ENCODE measurements around the gene MACROD1. TPM values are rescaled to one million over a fixed set of nuclear protein-coding genes. Genes with fewer than 3 reads are reported as not detected.

The MACROD1 gene
- total RNA-seq, 2 experiments from 2014 or later, result 14.4 to 14.6 TPM

DNA sequence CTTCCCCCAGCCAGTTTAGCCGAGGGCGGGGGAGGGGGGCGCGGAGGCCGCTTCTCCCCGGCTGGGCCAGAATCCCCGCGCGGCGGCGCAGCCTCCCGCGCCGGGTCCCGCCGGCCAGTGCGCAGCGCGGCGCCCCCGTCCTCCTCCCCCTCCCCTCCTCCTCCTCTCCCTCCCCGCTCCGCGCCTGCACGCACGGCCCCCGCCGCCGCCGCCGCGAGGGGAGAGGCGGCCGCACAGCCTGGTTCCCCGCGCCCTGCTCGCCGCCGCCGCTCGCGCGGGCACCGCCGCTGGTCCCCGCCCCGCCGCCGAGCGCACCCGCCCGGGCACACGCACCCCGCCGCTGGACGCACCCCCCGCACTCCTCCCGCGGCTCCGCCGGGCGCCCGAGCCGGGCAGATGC lies 130.3 kb downstream of the MACROD1 start, which contains the start of gene FLRT1:
Gene FLRT1 (plus strand): TSS at position 356 of the 400 bp plus-strand sequence. CDS start 80,337 bp downstream, outside the sequence.
- Mint-ChIP-seq H3K27me3 (ENCODE audit: low read depth) (peaks cover 36% of the 10 kb centered on the region), H3K4me3 (no peak within 1 kb of the TSS)

DNA sequence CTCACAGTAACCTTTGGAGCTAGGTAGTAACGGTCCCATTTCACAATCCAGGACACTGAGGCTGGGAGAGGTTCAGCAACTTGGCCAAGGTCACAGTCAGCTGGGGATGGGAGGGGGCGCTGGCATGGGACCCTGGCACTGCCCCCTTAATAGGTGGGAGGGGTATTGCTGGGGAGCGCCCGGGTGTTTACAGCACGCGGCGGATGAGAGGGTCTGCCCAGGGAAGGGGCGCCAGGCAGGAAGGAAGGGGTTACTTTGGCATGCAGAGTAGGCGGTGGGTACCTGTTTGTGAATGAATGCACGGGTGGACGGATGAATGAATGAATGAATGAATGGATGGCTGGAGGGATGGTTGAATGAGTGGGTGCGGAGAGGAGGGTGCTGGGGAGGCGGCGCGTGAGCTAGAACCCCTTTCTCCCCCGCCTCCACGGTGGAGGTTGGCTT lies 130.8 kb downstream of the MACROD1 start:
- H3K4me1 Mint-ChIP-seq (ENCODE audit: low read depth), result peaks cover 5% of the 10 kb centered on the region
- H3K27ac Mint-ChIP-seq, result no peak overlapping the region
- ATAC-seq (no peak), DNase-seq (no peak)
- no peak overlapping the region for H3K4me3 Mint-ChIP-seq
- ChIA-PET POLR2A (no interaction called here), CTCF (interaction anchor here (1.8 kb wide), 1 partner anchor 11 kb away, joined by 5 read pairs; no protein-coding TSS in a partner anchor)
- H3K36me3 Mint-ChIP-seq (ENCODE audit: low read depth), result peaks cover 5% of the 10 kb centered on the region
- H3K9me3 Mint-ChIP-seq (ENCODE audit: insufficient read depth), result no peaks in the 10 kb centered on the region
- peaks cover 36% of the 10 kb centered on the region for H3K27me3 Mint-ChIP-seq (ENCODE audit: low read depth)

More for the DNA sequence above, 130.3 kb downstream of the MACROD1 start, which contains the start of gene FLRT1:
- ChIA-PET POLR2A (no interaction called here), CTCF (interaction anchor here (1.3 kb wide), 1 partner anchor 9 kb away, joined by 3 read pairs; no protein-coding TSS in a partner anchor)
- ATAC-seq, result no peak
- Mint-ChIP-seq H3K9me3 (ENCODE audit: insufficient read depth) (no peaks in the 10 kb centered on the region), H3K27ac (no peak within 1 kb of the TSS), H3K4me1 (ENCODE audit: low read depth) (peaks cover 5% of the 10 kb centered on the region), H3K36me3 (ENCODE audit: low read depth) (peaks cover 5% of the 10 kb centered on the region)
- DNase-seq, result no peak

DNA sequence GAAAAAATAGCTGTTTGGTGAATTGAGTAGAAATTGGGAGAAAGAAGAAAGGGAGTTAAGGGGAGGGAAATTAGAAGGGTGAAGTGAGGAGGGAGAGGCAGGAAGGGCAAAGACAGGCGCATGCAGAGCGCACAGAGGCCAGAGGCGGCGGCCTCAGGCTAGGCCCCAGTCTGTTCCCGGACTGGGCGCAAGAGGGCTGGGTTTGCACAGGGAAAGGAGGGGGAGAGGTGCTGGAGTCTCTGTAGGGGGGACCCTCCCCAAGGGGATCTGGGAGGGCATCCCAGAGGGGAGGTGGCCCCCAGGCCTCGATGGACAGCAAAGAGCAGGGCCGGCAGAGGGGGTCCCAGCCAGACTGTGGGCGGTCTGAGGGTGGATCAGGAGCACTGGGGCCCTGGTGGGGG lies 131.5 kb downstream of the MACROD1 start:
- no peak overlapping the region for H3K27ac Mint-ChIP-seq
- H3K27me3 Mint-ChIP-seq (ENCODE audit: low read depth), result peaks cover 36% of the 10 kb centered on the region
- H3K9me3 Mint-ChIP-seq (ENCODE audit: insufficient read depth), result no peaks in the 10 kb centered on the region
- H3K4me3 Mint-ChIP-seq, result no peak overlapping the region
- POLR2A ChIA-PET, result no interaction called here
- DNase-seq (no peak), ATAC-seq (no peak)
- CTCF ChIA-PET, result interaction anchor here (1.8 kb wide), 1 partner anchor 10 kb away, joined by 5 read pairs; no protein-coding TSS in a partner anchor
- peaks cover 5% of the 10 kb centered on the region for H3K36me3 Mint-ChIP-seq (ENCODE audit: low read depth)
- peaks cover 5% of the 10 kb centered on the region for H3K4me1 Mint-ChIP-seq (ENCODE audit: low read depth)

DNA sequence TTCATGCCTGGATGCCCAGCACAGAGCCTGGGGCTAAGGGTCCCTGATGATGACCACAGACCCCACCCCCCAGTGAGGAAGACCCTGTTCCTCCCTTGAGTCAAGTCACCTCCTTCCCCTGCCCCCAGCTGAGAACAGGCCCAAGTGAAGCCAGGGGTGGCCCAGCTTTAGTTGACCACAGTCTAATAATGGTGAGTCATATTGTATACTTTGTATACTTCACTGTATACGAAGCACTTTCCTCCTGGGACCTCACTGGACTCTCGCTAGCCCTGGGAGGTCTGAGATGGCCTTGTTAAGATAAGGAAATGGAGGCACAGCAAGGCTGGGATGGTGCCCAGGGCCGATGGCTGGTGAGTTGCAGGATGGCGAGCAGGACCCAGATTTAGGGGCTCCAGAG lies 133.9 kb downstream of the MACROD1 start:
- CTCF ChIA-PET, result interaction anchor here (1.3 kb wide), 1 partner anchor 31 kb away, joined by 3 read pairs; no protein-coding TSS in a partner anchor
- H3K4me3 Mint-ChIP-seq, result no peak overlapping the region
- POLR2A ChIA-PET, result no interaction called here

DNA sequence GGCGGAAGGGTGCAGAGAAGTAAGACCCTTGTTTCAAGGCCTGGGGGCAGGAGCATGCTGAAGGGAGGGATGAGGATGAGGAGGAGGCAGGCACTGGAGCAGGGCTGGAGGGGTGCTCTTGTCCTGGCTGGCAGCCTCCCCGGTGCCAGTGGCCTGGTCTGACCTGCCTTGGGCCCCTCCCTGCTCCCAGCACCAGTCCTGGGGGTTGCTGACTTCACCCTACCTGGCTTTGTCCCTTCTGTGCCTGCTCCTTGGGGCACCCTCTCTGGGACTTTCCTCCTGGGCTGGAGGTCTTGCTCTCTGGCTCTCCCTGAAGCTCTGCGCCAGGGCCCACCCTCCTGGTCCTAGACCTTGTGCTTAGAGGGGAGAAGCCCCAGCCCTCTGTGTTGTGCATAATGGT lies 134.9 kb downstream of the MACROD1 start:
- H3K4me3 Mint-ChIP-seq, result no peak overlapping the region
- POLR2A ChIA-PET, result no interaction called here
- H3K36me3 Mint-ChIP-seq (ENCODE audit: low read depth), result peaks cover 5% of the 10 kb centered on the region
- H3K9me3 Mint-ChIP-seq (ENCODE audit: insufficient read depth), result no peaks in the 10 kb centered on the region
- DNase-seq (no peak), ATAC-seq (no peak)
- peaks cover 25% of the 10 kb centered on the region for H3K27me3 Mint-ChIP-seq (ENCODE audit: low read depth)
- H3K27ac Mint-ChIP-seq, result no peak overlapping the region
- peaks cover 8% of the 10 kb centered on the region for H3K4me1 Mint-ChIP-seq (ENCODE audit: low read depth)
- CTCF ChIA-PET, result no interaction called here

More for the DNA sequence above, 133.9 kb downstream of the MACROD1 start:
- peaks cover 5% of the 10 kb centered on the region for H3K36me3 Mint-ChIP-seq (ENCODE audit: low read depth)
- H3K4me1 Mint-ChIP-seq (ENCODE audit: low read depth), result peaks cover 8% of the 10 kb centered on the region
- H3K9me3 Mint-ChIP-seq (ENCODE audit: insufficient read depth), result no peaks in the 10 kb centered on the region
- DNase-seq (no peak), ATAC-seq (no peak)
- H3K27ac Mint-ChIP-seq, result no peak overlapping the region
- H3K27me3 Mint-ChIP-seq (ENCODE audit: low read depth), result peaks cover 25% of the 10 kb centered on the region

DNA sequence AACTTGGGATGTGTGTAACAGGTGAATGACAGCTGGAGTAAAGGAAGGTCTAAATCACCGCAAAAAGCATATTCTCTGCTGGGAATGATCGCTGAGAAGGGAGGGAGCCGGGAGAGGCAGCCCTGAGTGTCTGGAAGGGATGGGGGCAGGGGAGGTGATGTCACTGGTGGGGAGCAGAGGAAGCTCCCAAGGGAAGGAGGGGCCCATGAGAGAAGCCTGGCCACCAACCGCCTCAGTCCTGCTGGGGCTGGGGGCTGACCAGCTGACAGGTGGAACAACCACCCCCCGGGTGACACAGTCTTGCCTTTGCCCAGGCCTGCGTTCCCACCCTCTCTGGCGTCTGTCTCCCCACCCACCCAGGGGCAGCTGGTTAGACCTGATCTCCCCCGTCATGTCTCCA lies 136.1 kb downstream of the MACROD1 start:
- ChIA-PET POLR2A (no interaction called here), CTCF (no interaction called here)
- Mint-ChIP-seq H3K4me1 (ENCODE audit: low read depth) (peaks cover 3% of the 10 kb centered on the region), H3K27ac (no peak overlapping the region), H3K27me3 (ENCODE audit: low read depth) (peaks cover 19% of the 10 kb centered on the region), H3K4me3 (no peak overlapping the region), H3K36me3 (ENCODE audit: low read depth) (no peaks in the 10 kb centered on the region), H3K9me3 (ENCODE audit: insufficient read depth) (no peaks in the 10 kb centered on the region)
- DNase-seq (no peak), ATAC-seq (no peak)

DNA sequence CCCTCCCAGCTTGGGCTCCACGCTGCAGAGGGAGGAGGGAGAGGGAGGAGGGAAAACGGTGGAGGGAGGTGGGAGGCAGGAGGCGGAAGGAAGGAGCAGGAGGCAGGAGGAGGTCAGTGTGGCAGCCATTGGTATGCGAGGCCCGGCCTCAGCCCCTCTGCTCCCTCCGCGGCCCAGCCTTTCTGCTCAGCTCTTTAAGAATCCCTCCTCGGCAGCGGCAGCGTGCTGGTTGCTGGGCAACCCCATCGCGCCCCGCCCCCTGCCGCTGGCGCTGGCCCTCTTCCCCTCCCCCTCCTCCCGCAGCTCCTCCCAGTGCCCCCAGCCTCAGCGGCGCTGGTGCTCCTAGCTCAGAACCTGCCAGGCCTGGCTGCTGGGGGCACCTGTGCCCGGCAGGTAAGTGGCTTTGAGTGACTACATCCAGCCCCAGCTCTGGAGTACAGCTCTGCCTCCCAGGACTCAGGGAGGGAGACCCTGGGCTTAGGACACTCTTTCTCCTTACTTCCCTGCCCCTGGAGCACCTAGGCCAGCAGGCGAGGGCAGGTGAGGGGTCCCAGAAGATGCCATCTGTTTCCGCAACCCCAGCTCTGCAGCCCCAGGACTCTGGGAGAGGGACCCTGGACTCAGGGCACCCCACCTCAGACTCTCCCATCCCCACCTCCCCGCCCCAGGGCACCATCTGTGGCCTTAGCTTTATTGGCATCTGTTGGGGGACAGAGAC lies 137.4 kb downstream of the MACROD1 start:
- Mint-ChIP-seq H3K27ac (no peak overlapping the region), H3K9me3 (ENCODE audit: insufficient read depth) (no peaks in the 10 kb centered on the region), H3K36me3 (ENCODE audit: low read depth) (no peaks in the 10 kb centered on the region), H3K4me3 (no peak overlapping the region), H3K4me1 (ENCODE audit: low read depth) (peaks cover 3% of the 10 kb centered on the region), H3K27me3 (ENCODE audit: low read depth) (peaks cover 8% of the 10 kb centered on the region)
- ChIA-PET POLR2A (no interaction called here), CTCF (no interaction called here)
- DNase-seq, result no peak
- ATAC-seq, result peak; percentile 23

DNA sequence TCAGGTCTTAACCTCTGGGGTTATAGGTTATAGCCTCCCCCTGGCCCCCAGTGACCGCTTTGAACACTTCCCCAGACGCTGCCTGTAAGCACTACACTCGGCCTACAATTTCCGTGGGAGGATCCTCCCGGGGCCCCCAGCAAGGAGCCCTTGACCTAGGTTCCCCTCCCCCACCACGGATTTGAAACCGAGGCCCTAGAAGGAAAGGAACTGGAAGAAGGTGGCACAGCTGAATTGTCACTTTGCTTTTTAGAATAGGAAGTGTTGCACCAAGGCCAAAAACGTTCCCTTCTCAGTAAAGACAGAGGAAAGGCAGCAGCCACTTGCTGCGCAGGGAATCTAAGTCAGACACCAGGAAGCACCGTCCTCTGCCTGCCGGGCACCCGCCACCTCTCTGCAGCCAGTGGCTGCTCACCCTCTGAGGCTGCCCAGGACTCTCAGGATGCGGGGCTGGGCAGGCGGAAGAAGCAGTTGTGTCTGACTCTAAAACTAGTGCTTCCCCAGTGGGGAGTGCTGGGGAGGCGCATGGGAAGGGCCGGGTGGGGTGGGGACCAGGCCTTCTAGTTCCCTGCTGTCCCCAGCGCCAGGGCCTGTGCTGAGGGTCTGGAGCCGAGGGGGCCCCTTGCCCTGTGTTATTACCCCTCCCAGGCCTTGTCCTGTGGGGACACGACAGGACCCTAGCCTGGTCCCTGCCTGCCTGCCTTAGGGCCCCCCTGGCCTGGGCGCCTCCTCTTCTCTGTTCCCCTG lies 138.1 kb downstream of the MACROD1 start:
- Mint-ChIP-seq H3K9me3 (ENCODE audit: insufficient read depth) (no peaks in the 10 kb centered on the region), H3K27ac (no peak overlapping the region), H3K27me3 (ENCODE audit: low read depth) (peaks cover 5% of the 10 kb centered on the region), H3K36me3 (ENCODE audit: low read depth) (no peaks in the 10 kb centered on the region), H3K4me1 (ENCODE audit: low read depth) (peaks cover 3% of the 10 kb centered on the region), H3K4me3 (no peak overlapping the region)
- ATAC-seq (peak; percentile 29), DNase-seq (no peak)
- ChIA-PET POLR2A (no interaction called here), CTCF (interaction anchor here (1.2 kb wide), 1 partner anchor 27 kb away, joined by 4 read pairs; no protein-coding TSS in a partner anchor)

DNA sequence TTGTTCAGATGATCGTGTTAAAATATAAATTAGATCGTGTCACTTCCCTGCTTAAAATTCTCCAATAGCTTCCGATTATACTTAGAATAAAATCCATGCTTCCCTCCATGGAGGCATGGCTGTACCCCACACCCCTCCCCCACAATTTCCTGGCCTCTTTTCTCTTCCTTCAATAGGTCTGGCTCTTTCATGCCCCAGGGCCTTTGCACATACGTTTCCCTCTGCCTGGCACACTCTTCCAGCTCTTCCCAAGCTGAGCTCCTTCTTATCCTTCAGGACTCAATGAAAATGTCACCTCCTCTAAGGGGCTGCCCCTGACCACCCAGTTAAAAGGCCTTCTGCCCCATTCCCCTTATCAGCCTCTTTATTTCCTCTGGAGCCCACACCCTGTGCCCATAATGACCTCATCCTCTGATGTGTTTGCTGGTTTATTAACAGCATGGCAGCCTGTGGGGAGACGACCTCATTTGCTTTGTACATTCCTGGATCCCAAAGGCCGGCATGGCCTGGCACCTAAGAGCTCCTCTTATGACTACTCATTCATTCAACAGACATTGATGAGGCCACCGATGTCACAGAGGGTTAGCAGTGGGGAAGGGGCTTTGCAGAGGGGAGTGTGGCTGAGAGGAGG lies 139.2 kb downstream of the MACROD1 start:
- H3K27me3 Mint-ChIP-seq (ENCODE audit: low read depth), result peaks cover 2% of the 10 kb centered on the region
- no peak for DNase-seq
- no peak overlapping the region for H3K4me3 Mint-ChIP-seq
- CTCF ChIA-PET, result interaction anchor here (1.2 to 1.4 kb wide), 2 partner anchors 10 to 26 kb away, joined by 3 to 4 read pairs; no protein-coding TSS in a partner anchor
- POLR2A ChIA-PET, result no interaction called here
- no peaks in the 10 kb centered on the region for H3K36me3 Mint-ChIP-seq (ENCODE audit: low read depth)
- ATAC-seq, result no peak
- H3K27ac Mint-ChIP-seq, result no peak overlapping the region
- no peaks in the 10 kb centered on the region for H3K9me3 Mint-ChIP-seq (ENCODE audit: insufficient read depth)
- peaks cover 3% of the 10 kb centered on the region for H3K4me1 Mint-ChIP-seq (ENCODE audit: low read depth)

DNA sequence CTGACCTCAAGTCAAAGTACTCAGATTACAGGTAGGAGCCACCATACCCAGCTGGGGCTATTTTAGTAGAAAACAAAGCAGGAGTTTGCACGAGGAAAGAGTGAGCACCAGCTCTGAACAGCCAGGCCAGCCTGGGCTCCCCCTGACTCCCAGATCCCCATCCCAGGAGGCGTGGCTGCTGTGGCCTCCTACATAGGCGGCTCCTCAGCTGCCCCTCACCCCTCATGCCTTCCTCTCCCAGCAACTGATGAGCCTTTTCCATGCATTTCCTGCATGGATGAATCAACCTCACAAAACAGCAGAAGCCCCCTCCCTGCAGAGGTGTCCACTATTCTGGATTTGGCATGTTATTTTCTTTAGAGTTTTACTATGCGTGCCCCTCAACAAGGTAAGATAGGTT lies 140.7 kb downstream of the MACROD1 start:
- Mint-ChIP-seq H3K9me3 (ENCODE audit: insufficient read depth) (no peaks in the 10 kb centered on the region), H3K36me3 (ENCODE audit: low read depth) (no peaks in the 10 kb centered on the region), H3K4me1 (ENCODE audit: low read depth) (peaks cover 3% of the 10 kb centered on the region), H3K4me3 (no peak overlapping the region), H3K27ac (no peak overlapping the region), H3K27me3 (ENCODE audit: low read depth) (peaks cover 2% of the 10 kb centered on the region)
- CTCF ChIA-PET, result interaction anchor here (1.7 kb wide), 1 partner anchor 9 kb away, joined by 5 read pairs; no protein-coding TSS in a partner anchor
- POLR2A ChIA-PET, result no interaction called here
- DNase-seq (no peak), ATAC-seq (no peak)

DNA sequence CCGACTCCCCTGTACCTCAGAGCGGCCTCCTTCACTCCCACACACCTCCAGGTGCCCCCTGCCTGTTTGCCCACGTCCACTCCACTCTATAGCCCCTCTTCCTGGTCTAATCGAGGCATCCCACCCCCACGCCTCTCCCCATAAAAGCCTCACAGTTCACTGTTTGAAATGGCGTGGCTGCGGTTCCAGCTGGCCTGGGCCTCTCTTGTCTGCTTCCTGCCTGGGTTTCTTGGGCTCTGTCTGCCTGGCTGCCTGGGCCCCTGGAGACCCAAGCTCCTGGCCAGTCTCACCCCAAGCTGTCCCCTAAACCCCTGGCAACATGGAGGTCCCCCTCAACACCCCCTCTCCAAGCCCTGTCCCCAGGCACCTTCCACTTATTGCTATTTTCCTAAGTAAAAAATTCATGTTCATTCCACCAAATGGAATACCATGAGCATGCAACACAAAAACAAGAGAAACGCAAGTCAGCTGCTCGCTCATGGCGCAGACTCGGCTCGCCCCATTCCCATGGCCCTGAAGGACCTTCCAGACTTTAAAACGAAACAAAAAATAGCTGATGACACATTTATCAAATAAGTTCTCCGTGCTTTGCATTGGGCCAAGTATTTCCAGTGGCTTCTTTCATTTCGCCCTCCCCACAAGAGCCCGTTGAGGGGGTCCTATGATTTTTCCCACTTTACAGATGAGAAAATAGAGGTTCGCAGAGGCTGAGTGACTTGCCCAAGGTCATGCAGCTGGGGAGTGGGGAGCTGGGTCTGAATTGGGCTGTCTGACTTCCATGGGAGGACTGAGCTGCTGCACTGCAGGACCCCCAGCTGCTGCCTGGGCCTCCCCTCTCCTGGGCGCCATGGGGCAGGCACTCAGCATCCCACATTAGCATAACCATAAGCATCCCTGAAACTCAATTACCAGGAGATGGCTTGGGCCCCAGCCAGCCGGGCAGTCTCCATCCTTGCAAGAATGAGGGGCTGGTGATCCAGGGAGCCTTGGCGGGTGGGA lies 141.9 kb downstream of the MACROD1 start:
- peaks cover 2% of the 10 kb centered on the region for H3K27me3 Mint-ChIP-seq (ENCODE audit: low read depth)
- ATAC-seq, result no peak
- CTCF ChIA-PET, result interaction anchor here (1.7 kb wide), 1 partner anchor 10 kb away, joined by 5 read pairs; no protein-coding TSS in a partner anchor
- H3K27ac Mint-ChIP-seq, result no peak overlapping the region
- H3K36me3 Mint-ChIP-seq (ENCODE audit: low read depth), result no peaks in the 10 kb centered on the region
- peaks cover 3% of the 10 kb centered on the region for H3K4me1 Mint-ChIP-seq (ENCODE audit: low read depth)
- no peak overlapping the region for H3K4me3 Mint-ChIP-seq
- no peaks in the 10 kb centered on the region for H3K9me3 Mint-ChIP-seq (ENCODE audit: insufficient read depth)
- POLR2A ChIA-PET, result no interaction called here
- no peak for DNase-seq
